Fibroblast of lung (primary cell): ENCODE results near the gene PLVAP.

ENCODE experiments used
- EZH2 ChIP-seq: IDR thresholded peaks from 2 replicates; pipeline ENCODE4 v1.5.1; 2012; ENCODE audit warnings: low read length, control low read depth, mild to moderate bottlenecking; ENCODE audit errors: missing control alignments
- TF ChIP-seq, protein P1 (sequence below), 2 donors: IDR thresholded peaks in 1 of 2; conservative IDR thresholded peaks in 1 of 2; 1 replicate in 1 of 2; 2 replicates in 1 of 2; pipeline ENCODE4 v1.5.1; 2011 to 2012; ENCODE audit warnings: low read length in 2 of 2, control low read depth in 1 of 2, inconsistent platforms in 1 of 2, low read depth in 1 of 2, mild to moderate bottlenecking in 1 of 2

DNA sequence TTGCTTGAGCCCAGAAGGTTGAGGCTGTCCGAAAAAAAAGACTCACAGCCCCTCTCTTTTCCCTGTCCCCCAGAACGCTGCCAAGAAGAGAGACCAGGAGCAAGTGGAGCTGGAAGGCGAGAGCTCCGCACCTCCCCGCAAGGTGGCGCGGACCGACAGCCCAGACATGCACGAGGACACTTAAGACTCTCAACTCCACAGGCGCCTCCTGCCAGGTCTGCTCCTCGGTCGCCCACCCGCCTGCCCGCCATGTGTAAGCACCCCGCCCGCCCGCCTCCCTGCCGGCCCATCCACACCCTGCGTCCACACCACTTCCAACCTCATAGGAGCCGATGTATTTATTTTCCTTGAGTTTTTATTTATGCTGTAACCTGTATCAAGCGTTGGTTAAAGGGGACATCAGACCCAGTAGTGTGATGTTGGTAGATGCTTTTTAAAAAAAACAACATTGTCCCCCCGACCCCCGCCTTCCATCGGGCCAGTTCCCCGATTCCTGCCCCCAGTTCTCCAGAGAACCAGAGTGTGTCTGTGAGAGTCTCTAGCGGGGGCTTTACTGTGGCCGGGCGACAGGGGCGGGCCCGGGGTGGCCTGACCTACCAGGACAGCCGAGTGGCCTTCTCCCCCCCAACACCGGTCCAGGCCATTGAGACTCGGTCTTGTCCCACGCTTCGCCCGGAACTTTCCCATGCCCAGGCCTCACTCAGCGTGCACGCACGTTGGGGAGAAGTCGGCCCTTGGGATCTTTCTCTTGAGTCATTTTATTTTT lies 57.5 kb downstream of the PLVAP start:
- TF ChIP-seq, protein P1, sequence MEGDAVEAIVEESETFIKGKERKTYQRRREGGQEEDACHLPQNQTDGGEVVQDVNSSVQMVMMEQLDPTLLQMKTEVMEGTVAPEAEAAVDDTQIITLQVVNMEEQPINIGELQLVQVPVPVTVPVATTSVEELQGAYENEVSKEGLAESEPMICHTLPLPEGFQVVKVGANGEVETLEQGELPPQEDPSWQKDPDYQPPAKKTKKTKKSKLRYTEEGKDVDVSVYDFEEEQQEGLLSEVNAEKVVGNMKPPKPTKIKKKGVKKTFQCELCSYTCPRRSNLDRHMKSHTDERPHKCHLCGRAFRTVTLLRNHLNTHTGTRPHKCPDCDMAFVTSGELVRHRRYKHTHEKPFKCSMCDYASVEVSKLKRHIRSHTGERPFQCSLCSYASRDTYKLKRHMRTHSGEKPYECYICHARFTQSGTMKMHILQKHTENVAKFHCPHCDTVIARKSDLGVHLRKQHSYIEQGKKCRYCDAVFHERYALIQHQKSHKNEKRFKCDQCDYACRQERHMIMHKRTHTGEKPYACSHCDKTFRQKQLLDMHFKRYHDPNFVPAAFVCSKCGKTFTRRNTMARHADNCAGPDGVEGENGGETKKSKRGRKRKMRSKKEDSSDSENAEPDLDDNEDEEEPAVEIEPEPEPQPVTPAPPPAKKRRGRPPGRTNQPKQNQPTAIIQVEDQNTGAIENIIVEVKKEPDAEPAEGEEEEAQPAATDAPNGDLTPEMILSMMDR (conservative IDR thresholded peaks at IDR 0.05 in 1 of 2, IDR thresholded peaks at IDR 0.05 in 1 of 2; ENCODE audit: low read depth in 1 of 2, low read length in 2 of 2): no peak
- no peak for TF ChIP-seq EZH2
